Hippocampal formation (tissue), 2 donors: ENCODE results near the gene GHITM.
"Not testable (repeated sequence)": the region's sequence is repeated elsewhere in the genome, so short reads cannot be mapped to it uniquely, and the experiment has no call there.

ENCODE experiments used
- DNase-seq, 2 donors: peaks; one replicate each; lab custom pipeline; 2025; lab: John Stamatoyannopoulos, UW

Gene GHITM

GRCh38 chr10:84139126-84140035 lies at the start of gene GHITM:
Gene GHITM (plus strand): TSS chr10:84139509. CDS start chr10:84141501, 1,992 bp downstream.
- DNase-seq = peak; percentile 96 to 99

GRCh38 chr10:84095811-84096497 lies 43.4 kb upstream of the GHITM start:
- no peak for DNase-seq

- DNase-seq = peak in 1 of 2 donors; percentile 43
Measured at GRCh38 chr10:84097787-84098353, 41.4 kb upstream of the GHITM start.

GRCh38 chr10:84098667-84099066 lies 40.6 kb upstream of the GHITM start:
- DNase-seq = no peak

- DNase-seq = no peak
Measured at GRCh38 chr10:84101042-84101441, 38.3 kb upstream of the GHITM start.

- no peak for DNase-seq
Measured at GRCh38 chr10:84108797-84109196, 30.5 kb upstream of the GHITM start.

GRCh38 chr10:84109772-84110171 lies 29.5 kb upstream of the GHITM start:
- not testable (repeated sequence) for DNase-seq

GRCh38 chr10:84113468-84113867 lies 25.8 kb upstream of the GHITM start:
- not testable (repeated sequence) for DNase-seq

- DNase-seq = no peak
Measured at GRCh38 chr10:84114088-84114667, 25.1 kb upstream of the GHITM start.

GRCh38 chr10:84117204-84117603 lies 22.1 kb upstream of the GHITM start:
- not testable (repeated sequence) for DNase-seq

- DNase-seq = no peak
Measured at GRCh38 chr10:84117686-84118394, 21.5 kb upstream of the GHITM start.

- no peak for DNase-seq
Measured at GRCh38 chr10:84118395-84119006, 20.8 kb upstream of the GHITM start.

- no peak for DNase-seq
Measured at GRCh38 chr10:84123362-84123761, 15.9 kb upstream of the GHITM start.

- not testable (repeated sequence) for DNase-seq
Measured at GRCh38 chr10:84125910-84126784, 13.2 kb upstream of the GHITM start.

- DNase-seq = no peak
Measured at GRCh38 chr10:84126785-84127167, 12.5 kb upstream of the GHITM start.

GRCh38 chr10:84135836-84136235 lies 3.5 kb upstream of the GHITM start:
- no peak for DNase-seq

GRCh38 chr10:84137811-84138210 lies 1.5 kb upstream of the GHITM start:
- DNase-seq = no peak

- DNase-seq = no peak
Measured at GRCh38 chr10:84138478-84139125, 707 bp upstream of the GHITM start.

- DNase-seq = no peak
Measured at GRCh38 chr10:84140036-84140379, 699 bp downstream of the GHITM start.

- DNase-seq = no peak
Measured at GRCh38 chr10:84147347-84147746, 8.0 kb downstream of the GHITM start.
